GM18519 (cell line): Measurements from ENCODE around the gene UNC119.

Experiments used
- ATAC-seq: cut with Tn5 transposase; IDR thresholded peaks from one replicate; pipeline ENCODE4 v1.9.1; 2021; ENCODE audit warnings: mild to moderate bottlenecking, moderate library complexity; ENCODE audit not compliant: unreplicated experiment, low FRiP score

Gene UNC119

GRCh38 chr17:28500712-28501379, 51.6 kb downstream of the UNC119 start:
- no peak for ATAC-seq

- no peak for ATAC-seq
Observed at GRCh38 chr17:28499684-28500357, 52.6 kb downstream of the UNC119 start.

- no peak for ATAC-seq
Observed at GRCh38 chr17:28499364-28499664, 53.1 kb downstream of the UNC119 start.

GRCh38 chr17:28498652-28499363, 53.6 kb downstream of the UNC119 start:
- ATAC-seq = no peak

GRCh38 chr17:28497931-28498330, 54.5 kb downstream of the UNC119 start:
- no peak for ATAC-seq
